Stimulated activated CD8-positive, alpha-beta memory T cell treated with anti-CD3 and anti-CD28 coated beads, Interleukin-7, amount 100 ng/mL, for 24 hours (primary cell): ENCODE measurements around the gene DNAJC5.
"Not testable (repeated sequence)": the region's sequence is repeated elsewhere in the genome, so short reads cannot be mapped to it uniquely, and the experiment has no call there.

ENCODE experiments used
- DNase-seq: peaks from one replicate; pipeline ENCODE4 v3.0.0-alpha.2; 2020; ENCODE audit warnings: low read depth

Gene DNAJC5

GRCh38 chr20:63913768-63914167, 18.8 kb downstream of the DNAJC5 start:
- no peak for DNase-seq

GRCh38 chr20:63915471-63915870, 20.5 kb downstream of the DNAJC5 start:
- no peak for DNase-seq

- not testable (repeated sequence) for DNase-seq
Observed at GRCh38 chr20:63916371-63916939, 21.5 kb downstream of the DNAJC5 start.

- no peak for DNase-seq
Observed at GRCh38 chr20:63917811-63918210, 22.9 kb downstream of the DNAJC5 start.

- no peak for DNase-seq
Observed at GRCh38 chr20:63919130-63919529, 24.2 kb downstream of the DNAJC5 start.

- no peak for DNase-seq
Observed at GRCh38 chr20:63920226-63920625, 25.3 kb downstream of the DNAJC5 start.

- DNase-seq, result no peak
Observed at GRCh38 chr20:63923651-63924050, 28.7 kb downstream of the DNAJC5 start.

- DNase-seq, result no peak
Observed at GRCh38 chr20:63924241-63924640, 29.3 kb downstream of the DNAJC5 start.

GRCh38 chr20:63926298-63926697, 31.4 kb downstream of the DNAJC5 start:
- DNase-seq, result no peak

- no peak for DNase-seq
Observed at GRCh38 chr20:63929071-63929470, 34.1 kb downstream of the DNAJC5 start.

- DNase-seq, result not testable (repeated sequence)
Observed at GRCh38 chr20:63929473-63929883, 34.6 kb downstream of the DNAJC5 start.

GRCh38 chr20:63930971-63931553, 36.1 kb downstream of the DNAJC5 start:
- no peak for DNase-seq

- DNase-seq, result no peak
Observed at GRCh38 chr20:63931735-63932134, 36.8 kb downstream of the DNAJC5 start.

- DNase-seq, result no peak
Observed at GRCh38 chr20:63932606-63933160, 37.8 kb downstream of the DNAJC5 start.

GRCh38 chr20:63933646-63934045, 38.7 kb downstream of the DNAJC5 start:
- DNase-seq, result no peak

GRCh38 chr20:63934271-63935068, 39.5 kb downstream of the DNAJC5 start:
- DNase-seq, result no peak

GRCh38 chr20:63935447-63935846, 40.5 kb downstream of the DNAJC5 start:
- no peak for DNase-seq

- DNase-seq, result no peak
Observed at GRCh38 chr20:63937596-63937995, 42.7 kb downstream of the DNAJC5 start.

GRCh38 chr20:63939061-63939935, 44.4 kb downstream of the DNAJC5 start:
- DNase-seq, result no peak

- DNase-seq, result no peak
Observed at GRCh38 chr20:63940071-63940471, 45.1 kb downstream of the DNAJC5 start.

GRCh38 chr20:63940472-63941266, 45.7 kb downstream of the DNAJC5 start:
- no peak for DNase-seq
